Stimulated activated CD8-positive, alpha-beta memory T cell treated with anti-CD3 and anti-CD28 coated beads, Interleukin-7, amount 100 ng/mL, for 48 hours (primary cell): ENCODE data around the gene CACNA1C.

Experiments
- DNase-seq, 2 donors: peaks; one replicate each; pipeline ENCODE4 v3.0.0-alpha.2; 2020; ENCODE audit warnings: low read depth in 1 of 2; ENCODE audit errors: extremely low read depth in 1 of 2

CACNA1C gene

DNA sequence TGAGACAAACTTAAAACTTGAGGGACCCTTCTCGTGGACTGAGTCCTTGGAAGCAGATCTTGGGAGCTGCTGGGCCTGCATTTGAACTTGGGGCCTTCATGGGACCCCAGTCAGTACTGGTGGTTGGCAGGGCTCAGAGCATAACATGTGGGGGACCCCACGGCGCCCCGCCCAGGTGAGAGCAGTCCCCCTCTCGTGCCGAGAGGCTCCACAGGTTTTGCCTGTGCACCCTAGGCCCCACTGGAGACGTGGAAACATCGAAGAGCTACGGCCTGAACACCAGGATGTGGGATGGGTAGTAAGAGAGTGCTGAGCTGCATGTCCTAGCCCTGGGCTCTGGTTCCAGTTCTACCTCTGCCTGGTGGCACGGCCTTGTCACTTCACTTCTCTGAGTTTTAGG is 84.1 kb downstream of the CACNA1C start:
- no peak for DNase-seq

GRCh38 chr12:2137711-2138110 is 84.9 kb downstream of the CACNA1C start:
- no peak for DNase-seq

- no peak for DNase-seq
Observed at GRCh38 chr12:2138294-2138693, 85.5 kb downstream of the CACNA1C start.

DNA sequence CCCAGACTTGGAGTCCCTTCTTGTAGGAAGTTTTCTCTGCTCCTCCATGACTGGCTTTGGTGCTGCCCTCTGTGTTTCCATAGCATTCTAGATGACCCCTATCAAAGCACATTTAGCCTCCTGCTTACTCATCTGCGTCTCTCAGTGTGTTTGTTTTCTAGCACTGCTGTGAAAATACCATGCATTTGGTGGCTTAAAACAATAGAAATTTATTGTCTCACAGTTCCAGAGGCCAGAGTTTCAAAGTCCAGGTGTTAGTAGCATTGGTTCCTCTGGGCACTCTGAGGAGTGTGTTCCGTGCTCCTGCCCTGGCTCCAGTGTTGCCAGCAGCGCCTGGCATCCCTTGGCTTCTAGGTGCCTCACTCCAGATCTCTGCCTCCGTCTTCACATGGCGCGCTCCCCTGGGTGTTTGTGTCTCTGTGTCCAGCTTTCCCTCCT is 86.1 kb downstream of the CACNA1C start:
- DNase-seq: no peak

DNA sequence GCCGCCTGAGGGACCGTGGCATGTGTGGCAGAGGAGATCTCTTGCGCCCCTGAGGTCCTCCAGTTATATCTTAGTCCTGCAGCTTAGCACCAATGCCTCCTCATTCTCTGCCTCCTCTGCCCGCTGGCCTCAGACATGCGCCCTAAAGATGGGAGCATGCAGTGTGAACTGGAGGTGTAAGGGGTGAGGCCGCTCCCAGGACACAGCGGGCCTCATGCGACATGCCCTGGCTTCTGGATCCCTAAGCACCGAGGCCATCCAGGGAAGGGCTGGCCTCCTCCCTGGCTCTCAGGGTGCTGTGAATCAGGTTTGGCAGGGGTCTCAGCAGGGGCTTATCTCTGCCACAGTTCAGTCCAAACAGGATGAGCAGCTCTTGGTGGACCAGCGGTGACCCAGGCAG is 86.9 kb downstream of the CACNA1C start:
- DNase-seq: no peak

DNA sequence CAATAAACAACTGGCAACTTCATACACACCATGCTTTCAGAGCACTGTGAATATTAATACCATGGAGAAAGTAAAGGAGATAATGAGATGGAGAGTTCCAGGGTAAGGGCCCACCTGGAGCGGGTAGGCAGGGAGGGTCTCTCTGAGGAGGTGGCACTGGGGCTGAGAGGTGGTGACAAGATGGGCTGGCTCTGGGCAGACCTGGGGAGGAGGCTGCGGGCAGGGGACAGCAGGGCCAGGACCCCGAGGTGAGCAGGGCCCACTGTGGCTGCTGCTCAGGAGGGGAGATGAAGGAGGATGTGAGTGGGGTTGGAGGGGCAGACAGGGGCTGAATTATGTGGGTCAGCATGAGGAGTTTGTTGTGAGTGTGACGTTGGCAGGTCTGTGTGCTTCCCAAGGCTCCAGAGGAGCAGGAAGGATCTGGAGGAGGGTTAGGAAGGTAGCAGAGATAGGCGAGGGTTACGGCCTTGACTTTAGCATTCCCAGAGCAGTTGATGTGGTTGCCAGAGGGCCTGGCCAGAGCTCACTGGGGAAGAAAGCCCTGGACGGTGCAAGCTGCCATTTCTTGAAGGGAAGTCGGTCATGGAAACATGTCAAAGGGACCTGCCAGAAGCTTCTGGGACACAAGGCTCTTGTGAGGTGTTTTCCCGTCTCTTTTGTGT is 88.2 kb downstream of the CACNA1C start:
- DNase-seq: no peak

- DNase-seq: no peak
Observed at GRCh38 chr12:2142068-2142467, 89.3 kb downstream of the CACNA1C start.

DNA sequence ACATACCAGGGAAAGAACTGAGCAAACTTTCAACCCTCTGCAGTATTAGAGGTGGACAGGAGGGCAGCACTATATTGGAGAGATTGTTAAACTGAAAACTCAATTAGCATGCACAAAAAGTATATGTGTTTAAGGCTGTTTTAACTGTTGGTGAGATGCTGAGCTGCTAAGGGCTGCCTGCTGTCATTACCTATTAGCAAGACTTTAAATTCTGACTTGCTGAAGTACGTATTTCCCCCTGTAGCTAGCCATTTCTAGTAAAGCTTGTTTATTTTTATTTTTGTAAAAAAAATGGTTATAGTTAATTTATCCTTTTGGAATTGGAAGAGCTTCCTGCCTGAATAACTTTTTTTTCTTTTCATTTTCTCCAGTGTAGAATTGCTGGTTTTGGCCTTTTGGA is 92.2 kb downstream of the CACNA1C start:
- DNase-seq: no peak

DNA sequence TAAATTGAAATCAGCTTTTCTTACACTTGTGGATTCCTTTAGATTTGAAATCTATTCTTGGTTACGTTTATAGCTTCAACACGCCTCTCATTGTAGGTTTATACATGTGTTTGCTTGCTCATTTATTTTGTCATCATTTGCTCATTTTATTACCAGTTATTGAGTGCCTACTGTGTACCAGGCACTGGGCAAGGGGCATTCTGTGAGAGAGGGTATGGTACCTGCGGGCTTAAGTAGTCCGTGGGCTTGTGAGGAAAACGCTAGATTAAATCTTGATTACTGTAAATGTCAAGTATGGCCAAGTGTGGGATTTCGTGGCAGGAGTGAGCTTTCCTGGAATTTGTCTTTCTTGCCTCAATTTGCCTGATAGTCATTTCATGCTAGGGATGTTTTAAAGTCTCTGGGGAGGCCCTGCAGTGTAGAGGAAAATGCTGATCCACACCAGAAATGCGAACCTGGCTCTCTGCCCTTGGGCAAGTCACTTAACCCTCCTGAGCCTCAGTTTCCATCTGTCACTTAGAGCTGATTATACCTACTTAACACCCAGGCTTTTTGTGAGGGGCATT is 92.7 kb downstream of the CACNA1C start:
- DNase-seq: no peak

GRCh38 chr12:2147335-2147734 is 94.5 kb downstream of the CACNA1C start:
- no peak for DNase-seq

DNA sequence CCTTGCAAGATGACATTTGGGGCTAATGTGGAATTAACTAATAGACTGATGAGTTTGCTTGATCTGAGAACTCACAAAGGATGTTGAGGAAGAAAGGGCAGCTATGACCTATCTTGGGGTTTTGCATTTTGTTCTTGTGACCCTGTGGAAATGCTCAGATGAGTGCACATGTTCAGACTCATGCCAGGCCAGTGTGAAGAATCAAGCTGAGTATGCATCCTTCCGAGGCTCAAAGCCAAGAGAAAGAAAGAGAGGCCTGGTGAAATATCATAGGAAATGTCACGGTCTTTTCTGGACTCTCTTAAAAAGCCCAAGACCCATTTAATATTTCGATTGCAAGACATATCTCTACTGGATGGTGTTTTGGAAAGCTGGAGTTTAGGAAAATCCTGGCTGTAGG is 96.3 kb downstream of the CACNA1C start:
- no peak for DNase-seq

GRCh38 chr12:2150833-2151232 is 98.0 kb downstream of the CACNA1C start:
- no peak for DNase-seq

DNA sequence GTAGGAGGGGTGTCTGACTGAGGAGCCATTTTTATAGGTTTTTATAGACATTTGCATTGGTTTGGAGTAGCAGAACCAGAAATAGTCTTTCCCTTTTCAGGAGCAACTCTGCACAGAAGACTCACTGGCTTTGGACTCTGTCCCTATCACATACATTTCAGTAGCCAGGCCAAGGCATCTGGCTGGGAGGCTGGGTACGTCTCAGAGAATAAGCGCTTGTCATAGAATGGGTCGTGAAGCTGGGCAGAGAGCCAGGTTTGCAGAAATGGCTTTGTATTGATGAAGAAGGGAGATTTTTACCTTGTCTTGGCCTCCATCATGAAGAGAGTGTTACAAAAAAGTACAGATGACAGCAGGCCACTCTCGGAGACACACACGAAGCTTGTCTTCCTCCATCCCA is 98.6 kb downstream of the CACNA1C start:
- DNase-seq: no peak

GRCh38 chr12:2152134-2152533 is 99.3 kb downstream of the CACNA1C start:
- no peak for DNase-seq

DNA sequence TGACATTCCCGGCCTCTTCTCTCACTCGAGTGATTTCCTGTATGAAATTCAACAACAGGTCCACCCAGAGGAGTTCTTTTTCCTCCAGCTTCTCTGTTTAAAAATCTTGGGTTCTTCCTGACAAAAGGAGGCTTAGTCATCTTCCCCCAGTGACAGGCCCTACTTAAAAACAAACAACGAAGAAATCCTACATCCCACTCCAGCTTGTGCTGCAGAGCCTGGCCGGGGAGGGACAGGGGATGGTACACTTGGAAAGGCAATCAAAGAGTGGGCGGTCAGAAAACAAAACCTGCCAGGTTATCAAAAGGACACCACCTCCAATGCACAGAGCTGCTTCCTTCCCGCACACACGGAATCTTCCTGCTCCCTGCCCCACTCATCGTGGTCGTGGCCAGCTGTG is 101.3 kb downstream of the CACNA1C start:
- no peak for DNase-seq

GRCh38 chr12:2154521-2154920 is 101.7 kb downstream of the CACNA1C start:
- DNase-seq: no peak

DNA sequence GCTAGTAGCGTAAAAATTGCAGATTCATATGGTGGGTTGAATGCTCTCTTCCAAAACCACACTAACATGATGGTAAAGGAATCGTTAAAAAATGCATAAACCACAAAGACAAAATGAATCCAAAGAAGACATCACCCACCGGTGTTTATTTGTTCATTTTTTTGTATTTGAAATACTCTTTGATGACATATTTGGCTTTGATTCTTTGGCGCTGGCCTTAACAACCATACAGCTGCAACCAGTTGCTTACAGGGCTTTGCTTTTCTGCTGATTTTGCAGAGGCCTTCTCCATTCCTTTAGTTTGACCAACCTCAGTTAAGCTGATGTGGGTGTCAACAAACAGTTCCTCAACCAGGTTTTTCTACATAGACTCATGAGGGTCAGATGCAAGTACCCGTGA is 103.5 kb downstream of the CACNA1C start:
- DNase-seq: no peak

- DNase-seq: no peak
Observed at GRCh38 chr12:2160043-2160442, 107.3 kb downstream of the CACNA1C start.

- DNase-seq: no peak
Observed at GRCh38 chr12:2161473-2161872, 108.7 kb downstream of the CACNA1C start.

DNA sequence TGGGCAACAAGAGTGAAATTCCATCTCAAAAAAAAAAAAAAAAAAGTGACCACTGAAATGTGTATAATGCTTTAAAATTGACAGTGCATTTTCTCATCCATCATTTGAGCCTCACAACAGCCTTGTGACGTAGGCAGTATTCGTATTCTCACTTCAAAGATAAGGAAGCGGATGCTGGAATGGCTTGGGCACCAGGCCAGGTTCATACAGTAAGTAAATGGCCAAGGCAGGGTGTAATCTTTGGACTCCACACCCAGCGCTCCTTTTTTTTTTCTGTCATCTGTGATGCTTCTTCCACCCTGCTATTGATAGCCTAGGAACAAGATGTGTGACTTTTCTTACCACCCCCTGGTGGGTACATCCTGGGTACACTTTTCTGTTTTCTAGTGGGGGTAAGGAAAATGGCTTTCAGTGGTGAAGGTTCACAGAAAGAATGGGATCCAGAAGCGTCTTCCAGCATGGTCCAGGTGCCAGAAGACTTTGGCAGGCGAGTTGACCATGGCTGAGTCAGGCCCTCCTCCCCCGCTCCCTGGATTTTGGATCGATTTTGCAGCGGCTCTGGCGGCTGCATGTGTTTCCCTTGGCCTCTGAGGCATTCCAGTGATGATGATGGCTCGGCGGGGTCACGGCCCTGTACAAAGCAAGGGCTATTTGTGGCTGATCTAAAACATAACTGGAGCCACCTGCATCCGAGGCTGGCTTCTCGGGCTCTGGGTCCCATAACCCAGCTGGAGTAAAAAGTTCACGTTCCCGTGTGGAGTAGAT is 110.6 kb downstream of the CACNA1C start:
- DNase-seq: no peak

DNA sequence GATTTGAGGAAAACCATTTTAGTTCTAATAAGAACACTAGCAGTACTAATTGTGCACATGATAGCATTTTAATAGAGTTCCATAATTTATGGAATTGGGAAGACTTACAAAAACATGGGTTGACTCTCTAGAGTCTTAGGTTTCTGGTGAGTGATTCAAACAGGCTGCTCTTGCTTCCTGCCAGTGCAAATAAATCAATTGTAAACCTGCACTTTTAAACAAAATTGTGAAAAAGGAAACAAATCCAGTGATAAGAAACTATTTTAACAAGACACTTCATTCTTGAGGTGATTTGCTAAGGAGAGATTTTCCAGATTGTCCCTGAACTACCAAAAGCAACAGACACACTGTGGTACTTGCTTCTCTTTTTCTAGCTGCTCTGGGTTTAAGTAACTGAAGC is 112.2 kb downstream of the CACNA1C start:
- no peak for DNase-seq

- DNase-seq: no peak
Observed at GRCh38 chr12:2165927-2166326, 113.1 kb downstream of the CACNA1C start.
